Omental fat pad (tissue), 4 donors: Measurements from ENCODE around the gene KLHL29. TPM values are rescaled to one million over a fixed set of nuclear protein-coding genes. Genes with fewer than 3 reads are reported as not detected.

Experiments
- ATAC-seq: fragments of 150-250 bp; one replicate; pipeline ENCODE4 v1.9.1; 2016; ENCODE audit warnings: mild to moderate bottlenecking, moderate library complexity; ENCODE audit not compliant: low FRiP score
- DNase-seq: peaks from one replicate; pipeline ENCODE4 v3.0.0-alpha.2; 2019; ENCODE audit warnings: low spot score
- CTCF ChIP-seq, 3 donors: fragments of 450-650 bp; IDR thresholded peaks; one replicate each; pipeline ENCODE4 v1.5.1; 2016 to 2017; ENCODE audit warnings: antibody characterized with exemption in 3 of 3, mild to moderate bottlenecking in 3 of 3, moderate library complexity in 2 of 3
- total RNA-seq, 4 donors: library from RNA; depleted of rRNA; stranded (reverse); fragments of >200 nt; gene quantifications; one replicate each; pipeline ENCODE4 v1.1.0, GENCODE V29; 2016

The KLHL29 gene
- total RNA-seq, 4 donors from 2014 or later: 4.0 to 19.5 (median 12.7) TPM

GRCh38 chr2:23529659-23530058, 144.7 kb downstream of the KLHL29 start:
- no peak for ATAC-seq
- no peak for DNase-seq
- no peak for TF ChIP-seq CTCF (IDR thresholded peaks at IDR 0.05)

- no peak for TF ChIP-seq CTCF (IDR thresholded peaks at IDR 0.05)
- ATAC-seq: no peak
- no peak for DNase-seq
Measured at GRCh38 chr2:23530206-23530908, 145.4 kb downstream of the KLHL29 start.

GRCh38 chr2:23530909-23531276, 145.9 kb downstream of the KLHL29 start:
- no peak for TF ChIP-seq CTCF (IDR thresholded peaks at IDR 0.05)
- ATAC-seq (no peak), DNase-seq (no peak)

- ATAC-seq: no peak
- TF ChIP-seq CTCF (IDR thresholded peaks at IDR 0.05): no peak
- no peak for DNase-seq
Measured at GRCh38 chr2:23531280-23531679, 146.3 kb downstream of the KLHL29 start.

GRCh38 chr2:23531881-23532280, 146.9 kb downstream of the KLHL29 start:
- DNase-seq: no peak
- no peak for TF ChIP-seq CTCF (IDR thresholded peaks at IDR 0.05)
- no peak for ATAC-seq

- DNase-seq (no peak), ATAC-seq (no peak)
- no peak for TF ChIP-seq CTCF (IDR thresholded peaks at IDR 0.05)
Measured at GRCh38 chr2:23532391-23533337, 147.7 kb downstream of the KLHL29 start.
